Ascending aorta (tissue), 2 donors: ENCODE data around the gene SMCO1. TPM values are rescaled to one million over a fixed set of nuclear protein-coding genes. Genes with fewer than 3 reads are reported as not detected.

Experiments used
- DNase-seq, 2 donors: peaks; one replicate each; pipeline ENCODE4 v3.0.0-alpha.2; 2019; ENCODE audit warnings: low spot score in 2 of 2
- H3K27ac ChIP-seq, 2 donors: fragments of 200-600 bp; sonication (generic); one replicate each; pipeline ENCODE4 v1.5.1; 2016 to 2017; ENCODE audit warnings: mild to moderate bottlenecking in 1 of 2
- H3K27me3 ChIP-seq: fragments of 200-600 bp; sonication (generic); one replicate; pipeline ENCODE4 v1.5.1; 2017
- H3K36me3 ChIP-seq, 2 donors: fragments of 200-600 bp; sonication (generic); one replicate each; pipeline ENCODE4 v1.5.1; 2016
- H3K4me1 ChIP-seq, 2 donors: fragments of 200-600 bp; sonication (generic); one replicate each; pipeline ENCODE4 v1.5.1; 2016 to 2017; ENCODE audit warnings: mild to moderate bottlenecking in 1 of 2
- H3K4me3 ChIP-seq, 2 donors: fragments of 200-600 bp; sonication (generic); one replicate each; pipeline ENCODE4 v1.5.1; 2016 to 2017; ENCODE audit warnings: mild to moderate bottlenecking in 1 of 2
- H3K9me3 ChIP-seq, 2 donors: fragments of 200-600 bp; sonication (generic); one replicate each; pipeline ENCODE4 v1.5.1; 2016
- intact Hi-C: fragments of 100-400 bp; cut with DNase I; formaldehyde crosslinking; loops from one replicate; pipeline ENCODE4 v1.15.1; 2023
- total RNA-seq: library from RNA; depleted of rRNA; stranded (reverse); fragments of >200 nt; gene quantifications from one replicate; pipeline ENCODE4 v1.1.0, GENCODE V29; 2016
- TF ChIP-seq, protein P1 (sequence below), 3 experiments: fragments of 200-600 bp in 2 of 3; fragments of 450-650 bp in 1 of 3; sonication (generic) in 2 of 3; IDR thresholded peaks; one replicate each; pipeline ENCODE4 v1.5.1; 2016 to 2019; ENCODE audit warnings: antibody characterized with exemption in 3 of 3, mild to moderate bottlenecking in 1 of 3, moderate library complexity in 1 of 3

SMCO1 gene, protein sequence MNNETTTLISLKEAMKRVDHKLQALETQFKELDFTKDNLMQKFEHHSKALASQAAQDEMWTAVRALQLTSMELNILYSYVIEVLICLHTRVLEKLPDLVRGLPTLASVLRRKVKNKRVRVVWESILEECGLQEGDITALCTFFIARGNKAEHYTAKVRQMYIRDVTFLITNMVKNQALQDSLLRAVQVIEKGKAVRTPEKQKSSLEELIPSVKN
- not detected for total RNA-seq

DNA sequence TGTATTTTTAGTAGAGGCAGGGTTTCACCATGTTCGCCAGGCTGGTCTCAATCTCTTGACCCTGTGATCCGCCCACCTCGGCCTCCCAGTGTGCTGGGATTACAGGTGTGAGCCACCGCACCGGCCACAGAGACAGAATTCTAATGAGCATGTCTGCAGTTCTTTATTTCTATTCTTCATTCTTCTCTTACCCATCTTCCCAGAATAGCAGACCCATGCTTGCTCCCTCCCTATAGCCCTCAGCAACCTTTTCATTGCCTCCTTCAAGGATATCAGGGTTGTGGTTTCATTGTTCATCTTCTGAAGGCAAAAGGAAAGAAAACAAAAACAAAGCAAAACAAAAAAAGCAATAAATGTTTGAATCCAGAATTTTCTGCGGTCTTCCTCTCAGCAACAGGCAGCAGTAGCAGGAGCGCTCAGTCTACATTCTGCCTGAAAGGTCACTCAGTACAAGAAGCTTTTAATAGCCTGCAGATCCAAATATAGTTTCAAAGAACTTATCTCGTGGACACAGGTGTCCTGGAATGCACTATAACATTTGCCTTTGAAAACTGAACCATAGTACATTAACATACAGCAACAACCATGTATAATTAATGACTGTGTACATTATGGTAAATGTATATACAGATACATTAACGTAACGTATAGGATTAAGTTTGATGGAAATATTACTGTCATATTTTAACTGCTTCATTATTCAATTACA lies at the start of gene SMCO1:
SMCO1 (minus strand) TSS at position 434 of the 709 bp plus-strand sequence; CDS start at position 297, 137 bp downstream.
- H3K27me3 ChIP-seq, result no peaks in the 10 kb centered on the region
- no peak within 1 kb of the TSS for H3K4me3 ChIP-seq
- H3K4me1 ChIP-seq, result no peaks in the 10 kb centered on the region
- intact Hi-C loops, result no loop called here
- no peaks in the 10 kb centered on the region for H3K36me3 ChIP-seq
- TF ChIP-seq, protein P1, sequence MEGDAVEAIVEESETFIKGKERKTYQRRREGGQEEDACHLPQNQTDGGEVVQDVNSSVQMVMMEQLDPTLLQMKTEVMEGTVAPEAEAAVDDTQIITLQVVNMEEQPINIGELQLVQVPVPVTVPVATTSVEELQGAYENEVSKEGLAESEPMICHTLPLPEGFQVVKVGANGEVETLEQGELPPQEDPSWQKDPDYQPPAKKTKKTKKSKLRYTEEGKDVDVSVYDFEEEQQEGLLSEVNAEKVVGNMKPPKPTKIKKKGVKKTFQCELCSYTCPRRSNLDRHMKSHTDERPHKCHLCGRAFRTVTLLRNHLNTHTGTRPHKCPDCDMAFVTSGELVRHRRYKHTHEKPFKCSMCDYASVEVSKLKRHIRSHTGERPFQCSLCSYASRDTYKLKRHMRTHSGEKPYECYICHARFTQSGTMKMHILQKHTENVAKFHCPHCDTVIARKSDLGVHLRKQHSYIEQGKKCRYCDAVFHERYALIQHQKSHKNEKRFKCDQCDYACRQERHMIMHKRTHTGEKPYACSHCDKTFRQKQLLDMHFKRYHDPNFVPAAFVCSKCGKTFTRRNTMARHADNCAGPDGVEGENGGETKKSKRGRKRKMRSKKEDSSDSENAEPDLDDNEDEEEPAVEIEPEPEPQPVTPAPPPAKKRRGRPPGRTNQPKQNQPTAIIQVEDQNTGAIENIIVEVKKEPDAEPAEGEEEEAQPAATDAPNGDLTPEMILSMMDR (IDR thresholded peaks at IDR 0.05), result no peak
- no peak within 1 kb of the TSS for H3K27ac ChIP-seq
- peaks cover 9 to 22% of the 10 kb centered on the region in 2 donors for H3K9me3 ChIP-seq
- no peak for DNase-seq

DNA sequence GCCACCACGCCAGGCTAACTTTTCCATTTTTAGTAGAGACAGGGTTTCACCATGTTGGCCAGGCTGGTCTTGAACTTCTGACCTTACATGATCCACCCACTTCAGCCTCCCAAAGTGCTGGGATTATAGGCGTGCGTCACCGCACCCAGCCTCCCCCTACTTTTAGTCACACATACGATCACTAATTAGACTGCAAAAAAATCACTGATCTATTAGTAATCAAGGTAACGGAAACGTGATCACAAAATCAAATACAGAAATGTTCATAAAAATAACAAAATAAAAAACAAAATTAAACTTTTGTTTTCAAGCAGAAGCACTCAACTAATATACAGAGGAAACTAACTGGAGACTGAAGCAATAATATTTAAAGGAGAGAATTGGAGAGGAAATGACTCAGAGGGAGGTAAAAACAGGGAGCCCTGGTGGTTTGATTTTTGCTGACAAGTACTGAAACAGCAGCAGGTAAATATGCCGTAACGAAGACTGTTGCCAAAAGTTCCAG lies 48.6 kb upstream of the SMCO1 start:
- TF ChIP-seq, protein P1 (IDR thresholded peaks at IDR 0.05), result no peak
- Histone ChIP-seq H3K4me1 (peaks cover 0 to 5% of the 10 kb centered on the region in 2 donors), H3K27ac (no peak overlapping the region), H3K4me3 (no peak overlapping the region), H3K27me3 (no peaks in the 10 kb centered on the region), H3K36me3 (peaks cover 8 to 11% of the 10 kb centered on the region in 2 donors), H3K9me3 (no peaks in the 10 kb centered on the region)
- no peak for DNase-seq
- intact Hi-C loops, result no loop called here

DNA sequence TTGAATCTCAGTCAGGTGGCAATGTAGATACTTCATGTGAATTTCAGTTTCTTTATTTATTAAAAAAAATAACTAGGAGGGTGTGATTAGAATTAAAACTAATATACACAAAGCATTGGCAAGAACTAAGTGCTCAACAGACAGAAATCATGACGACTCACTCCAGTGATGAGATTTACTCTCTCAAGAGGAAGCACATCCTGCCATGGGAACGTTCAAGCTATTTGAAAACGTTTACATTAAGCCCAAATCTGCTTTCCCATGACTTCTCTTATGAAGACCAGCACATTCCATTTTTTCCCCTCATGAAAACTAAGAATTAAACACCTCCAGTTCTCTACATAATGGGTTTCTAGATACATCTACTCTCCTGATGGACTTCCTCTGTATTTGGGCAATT lies 44.7 kb upstream of the SMCO1 start:
- H3K4me3 ChIP-seq, result no peak overlapping the region
- H3K9me3 ChIP-seq, result no peaks in the 10 kb centered on the region
- peaks cover 8 to 11% of the 10 kb centered on the region in 2 donors for H3K36me3 ChIP-seq
- H3K27ac ChIP-seq, result no peak overlapping the region
- no peaks in the 10 kb centered on the region for H3K4me1 ChIP-seq
- intact Hi-C loops, result no loop called here
- no peak for DNase-seq
- H3K27me3 ChIP-seq, result no peaks in the 10 kb centered on the region
- TF ChIP-seq, protein P1 (IDR thresholded peaks at IDR 0.05), result no peak

DNA sequence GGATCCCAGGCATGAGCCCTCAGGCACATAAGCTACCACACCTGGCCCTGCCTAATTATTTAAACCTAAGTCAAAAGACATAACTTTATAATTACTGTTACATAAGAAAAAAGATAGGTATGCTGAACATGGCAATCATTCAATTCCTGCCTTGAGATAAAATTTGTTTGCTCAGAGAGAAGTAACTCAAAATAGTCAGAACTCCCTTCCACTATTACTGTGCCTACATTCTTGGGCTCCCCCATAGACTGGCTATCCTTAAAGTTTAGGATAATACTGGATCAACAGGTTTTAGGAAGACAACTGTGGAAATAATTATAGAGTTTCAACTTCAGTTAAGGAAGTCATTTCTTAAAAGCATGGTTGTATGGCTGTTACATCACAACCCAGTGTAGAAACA lies 43.3 kb upstream of the SMCO1 start:
- Histone ChIP-seq H3K4me3 (no peak overlapping the region), H3K9me3 (no peaks in the 10 kb centered on the region), H3K27me3 (no peaks in the 10 kb centered on the region), H3K27ac (no peak overlapping the region), H3K36me3 (peaks cover 8 to 11% of the 10 kb centered on the region in 2 donors), H3K4me1 (no peaks in the 10 kb centered on the region)
- intact Hi-C loops, result no loop called here
- no peak for DNase-seq
- TF ChIP-seq, protein P1 (IDR thresholded peaks at IDR 0.05), result no peak

DNA sequence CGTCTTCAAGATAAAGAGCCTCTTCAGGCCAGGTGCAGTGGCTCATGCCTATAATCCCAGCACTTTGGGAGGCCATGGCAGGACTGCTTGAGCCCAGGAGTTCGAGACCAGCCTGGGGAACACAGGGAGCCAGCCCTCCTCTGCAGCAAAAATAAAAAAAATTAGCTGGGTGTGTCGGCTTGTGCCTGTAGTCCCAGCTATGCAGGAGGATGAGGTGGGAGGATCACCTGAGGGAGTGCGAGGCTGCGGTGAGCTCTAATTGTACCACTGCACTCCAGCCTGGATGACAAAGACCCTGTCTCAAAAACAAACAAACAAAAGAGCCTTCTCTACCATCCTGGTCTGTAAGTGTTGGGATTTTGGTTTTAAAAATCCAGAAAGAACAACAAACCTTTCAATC lies 42.1 kb upstream of the SMCO1 start:
- Histone ChIP-seq H3K4me1 (no peaks in the 10 kb centered on the region), H3K36me3 (peaks cover 8 to 11% of the 10 kb centered on the region in 2 donors), H3K27ac (no peak overlapping the region), H3K27me3 (no peaks in the 10 kb centered on the region), H3K4me3 (no peak overlapping the region), H3K9me3 (no peaks in the 10 kb centered on the region)
- TF ChIP-seq, protein P1 (IDR thresholded peaks at IDR 0.05), result no peak
- intact Hi-C loops, result no loop called here
- no peak for DNase-seq
